Lung (tissue), 12 donors: ENCODE measurements around the gene CEP164. TPM values are rescaled to one million over a fixed set of nuclear protein-coding genes. Genes with fewer than 3 reads are reported as not detected.

Source experiments
- ATAC-seq: fragments of 200-7000 bp; cut with Tn5 transposase; one replicate; pipeline ENCODE4 v1.9.1; 2020; ENCODE audit warnings: moderate number of reproducible peaks; ENCODE audit not compliant: insufficient read depth, low FRiP score
- DNase-seq, 3 donors: peaks; one replicate each; pipeline ENCODE4 v3.0.0-alpha.2; 2013 to 2017
- H3K27ac ChIP-seq, 2 donors: one replicate each; pipeline ENCODE4 v1.5.1; 2013; ENCODE audit warnings: mild to moderate bottlenecking in 2 of 2, moderate library complexity in 2 of 2, control low read depth in 1 of 2, inconsistent platforms in 1 of 2, low read depth in 1 of 2, low read length in 1 of 2
- H3K27me3 ChIP-seq, 3 donors: one replicate each; pipeline ENCODE4 v1.5.1; 2013; ENCODE audit warnings: low read length in 2 of 3; ENCODE audit not compliant: control insufficient read depth in 3 of 3, insufficient read depth in 3 of 3
- H3K36me3 ChIP-seq, 4 donors: one replicate each; pipeline ENCODE4 v1.5.1; 2013; ENCODE audit warnings: low read length in 4 of 4, mild to moderate bottlenecking in 1 of 4, moderate library complexity in 1 of 4; ENCODE audit not compliant: control insufficient read depth in 4 of 4, insufficient read depth in 4 of 4
- H3K4me1 ChIP-seq, 5 donors: one replicate each; pipeline ENCODE4 v1.5.1; 2013; ENCODE audit warnings: low read length in 5 of 5, mild to moderate bottlenecking in 2 of 5, moderate library complexity in 1 of 5; ENCODE audit not compliant: control insufficient read depth in 5 of 5, insufficient read depth in 5 of 5
- H3K4me3 ChIP-seq: one replicate; pipeline ENCODE4 v1.5.1; 2013; ENCODE audit warnings: mild to moderate bottlenecking, control low read depth, moderate library complexity
- H3K9ac ChIP-seq, 2 donors: one replicate each; pipeline ENCODE4 v1.5.1; 2013; ENCODE audit warnings: low read length in 2 of 2, control low read depth in 1 of 2; ENCODE audit not compliant: insufficient read depth in 1 of 2
- H3K9me3 ChIP-seq, 4 donors: one replicate each; pipeline ENCODE4 v1.5.1; 2013; ENCODE audit warnings: low read length in 3 of 4, mild to moderate bottlenecking in 1 of 4, moderate library complexity in 1 of 4; ENCODE audit not compliant: control insufficient read depth in 4 of 4, insufficient read depth in 3 of 4
- CTCF ChIP-seq: IDR thresholded peaks from 2 replicates; pipeline ENCODE4 v1.5.1; 2012; ENCODE audit warnings: mild to moderate bottlenecking; ENCODE audit errors: control extremely low read depth, extremely low read depth
- WGBS, 2 donors: extraction: QIAGEN DNeasy Blood & Tissue Kit; methylation state at CpG; one replicate each; pipeline ENCODE4 v1.1.7; 2013; 5-methylcytosine and 5-hydroxymethylcytosine counted together
- polyA plus RNA-seq, 2 donors: library from polyadenylated mRNA; stranded (reverse); fragments of 200-250 nt; gene quantifications; one replicate each; pipeline ENCODE4 v1.2.1, GENCODE V29; 2013
- total RNA-seq, 2 donors: library from RNA; depleted of rRNA in 1 of 2; stranded (reverse); fragments of >200 nt in 1 of 2; gene quantifications; one replicate each; pipeline ENCODE4 v1.2.1, GENCODE V29; 2014 to 2021
- donor health status: control.
- donor health status: control.
- donor health status: Bipolar disorder and iron deficiency.
- donor health status: healthy.
- donor health status: DM: yes; HTN: yes; CAD: no.

Gene CEP164
- total and polyA plus RNA-seq, 4 donors: 12.0 to 36.1 (median 26.7) TPM

GRCh38 chr11:117378976-117379865 lies 51.6 kb downstream of the CEP164 start:
- DNase-seq: no peak
- WGBS, 2 donors: 75% methylated on average over 12 of the region's 12 CpGs
- no peak overlapping the region for H3K9ac ChIP-seq
- H3K4me1 ChIP-seq: no peaks in the 10 kb centered on the region
- peaks cover 0 to 47% (median 29%) of the 10 kb centered on the region in 4 donors for H3K36me3 ChIP-seq
- TF ChIP-seq CTCF: no peak
- H3K9me3 ChIP-seq: no peaks in the 10 kb centered on the region
- no peaks in the 10 kb centered on the region for H3K27me3 ChIP-seq
- ATAC-seq: no peak
- no peak overlapping the region for H3K27ac ChIP-seq
- no peak overlapping the region for H3K4me3 ChIP-seq

DNA sequence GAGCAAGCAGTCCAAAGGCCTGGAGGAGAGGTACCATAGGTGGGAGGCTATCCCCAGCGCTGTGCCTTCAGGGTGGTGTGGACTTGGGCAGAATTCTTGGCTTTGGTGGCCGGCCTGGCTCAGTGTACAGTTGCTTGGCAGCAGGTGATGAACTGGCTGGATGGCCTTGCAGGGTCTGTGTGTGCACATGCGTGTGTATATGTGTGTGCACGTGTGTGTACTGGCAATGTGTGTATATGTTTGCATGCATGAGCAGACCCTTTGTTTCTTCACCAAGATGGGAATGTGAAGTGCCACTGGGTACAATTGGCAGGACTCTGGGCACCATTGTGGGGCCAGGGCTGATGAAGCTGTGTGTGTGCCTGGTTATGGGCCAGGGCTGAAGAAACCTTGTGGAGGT lies 53.0 kb downstream of the CEP164 start:
- TF ChIP-seq CTCF: no peak
- 95 to 98% methylated on average over 4 of the region's 4 CpGs for WGBS, 2 donors
- ATAC-seq (no peak), DNase-seq (no peak)
- H3K4me3 ChIP-seq: no peak overlapping the region
- no peaks in the 10 kb centered on the region for H3K27me3 ChIP-seq
- no peak overlapping the region for H3K9ac ChIP-seq
- peaks cover 0 to 45% (median 26%) of the 10 kb centered on the region in 4 donors for H3K36me3 ChIP-seq
- H3K9me3 ChIP-seq: no peaks in the 10 kb centered on the region
- H3K27ac ChIP-seq: no peak overlapping the region
- H3K4me1 ChIP-seq: no peaks in the 10 kb centered on the region

DNA sequence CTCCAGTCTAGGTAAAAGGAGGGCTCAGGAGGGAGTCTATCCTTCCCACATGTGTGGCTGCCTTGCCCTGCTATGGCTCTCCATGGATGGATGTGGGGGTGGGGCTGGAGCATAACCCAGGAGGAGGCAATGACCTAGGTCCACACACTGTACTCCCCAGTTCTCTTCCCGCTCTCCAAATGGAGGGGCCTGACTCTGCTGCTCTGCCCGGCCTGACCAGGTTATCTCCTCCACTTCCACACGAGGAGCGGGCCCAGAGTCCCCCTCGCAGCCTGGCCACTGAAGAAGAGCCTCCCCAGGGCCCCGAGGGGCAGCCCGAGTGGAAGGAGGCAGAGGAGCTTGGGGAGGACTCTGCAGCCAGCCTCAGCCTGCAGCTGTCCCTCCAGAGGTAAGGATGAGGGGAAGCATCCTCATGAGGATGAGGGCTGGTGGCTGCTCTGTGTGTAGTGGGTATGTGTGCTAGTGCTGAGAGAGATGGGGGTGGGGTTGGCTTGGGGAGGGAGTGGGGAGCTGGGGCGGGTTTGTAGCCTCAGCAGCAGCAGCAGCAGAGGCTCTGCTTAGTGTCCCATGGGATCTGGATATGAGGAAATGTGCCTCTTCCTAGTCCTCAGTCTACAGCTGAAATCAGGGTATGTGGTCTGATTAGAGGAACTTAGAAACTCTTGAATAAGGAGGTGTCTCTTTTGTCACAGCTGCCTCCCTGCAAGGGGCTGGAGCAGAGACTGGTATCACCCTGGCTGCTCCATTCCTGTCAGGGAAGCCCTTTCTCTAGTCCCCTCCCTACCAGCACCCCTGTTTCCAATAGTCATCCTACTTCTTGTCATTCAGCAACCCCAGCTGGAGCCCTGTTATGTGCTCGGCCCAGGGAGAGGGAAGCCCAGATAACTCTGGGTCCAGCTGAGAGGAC lies 54.1 kb downstream of the CEP164 start:
- Histone ChIP-seq H3K4me3 (no peak overlapping the region), H3K36me3 (peaks cover 0 to 44% (median 24%) of the 10 kb centered on the region in 4 donors), H3K4me1 (no peaks in the 10 kb centered on the region), H3K9ac (no peak overlapping the region), H3K9me3 (no peaks in the 10 kb centered on the region), H3K27me3 (no peaks in the 10 kb centered on the region), H3K27ac (no peak overlapping the region)
- TF ChIP-seq CTCF: no peak
- DNase-seq (no peak), ATAC-seq (no peak)
- 98% methylated on average over 9 of the region's 9 CpGs for WGBS, 2 donors
